Endothelial cell of umbilical vein (primary cell): ENCODE data around the gene PLA2G2D. TPM values are rescaled to one million over a fixed set of nuclear protein-coding genes. Genes with fewer than 3 reads are reported as not detected.

ENCODE experiments used
- BruUV-seq: library from RNA; stranded (reverse); fragments of 400-500 nt; replicated peaks from 2 replicates; lab custom pipeline; 2021; lab: Mats Ljungman, UMichigan
- CTCF ChIA-PET: fragments of 300-600, 350-600 bp; sonication (Branson Sonifier 250); formaldehyde crosslinking; loops from one replicate; lab custom pipeline; 2021; ENCODE audit warnings: antibody characterized with exemption, inconsistent platforms; lab: Charles Lee
- POLR2A ChIA-PET: fragments of 300-600, 350-600 bp; sonication (Branson Sonifier 250); formaldehyde crosslinking; loops from one replicate; lab custom pipeline; 2021; ENCODE audit warnings: antibody characterized with exemption, inconsistent platforms; lab: Charles Lee
- DNase-seq: peaks from one replicate; pipeline ENCODE4 v3.0.0-alpha.2; 2011; ENCODE audit warnings: low read depth, low spot score
- FAIRE-seq: peaks from 2 replicates; lab custom pipeline; 2011; peaks lifted over from hg19 to GRCh38; lab: Jason Lieb, UNC
- H2AFZ ChIP-seq: 2 replicates; pipeline ENCODE4 v1.6.0; 2012; ENCODE audit warnings: low read depth, low read length, control low read depth, inconsistent platforms
- H3K27ac ChIP-seq: 2 replicates; pipeline ENCODE4 v1.5.1; 2011; ENCODE audit warnings: low read depth, mild to moderate bottlenecking, control low read depth, low read length, moderate library complexity; ENCODE audit not compliant: insufficient read depth
- H3K27me3 ChIP-seq, 2 experiments: 2 replicates each; pipeline versions ENCODE4 v1.6.0 to v1.6.1; 2011; ENCODE audit warnings: low read length in 2 of 2, mixed read lengths in 1 of 2; ENCODE audit not compliant: control insufficient read depth in 2 of 2, insufficient read depth in 2 of 2
- H3K36me3 ChIP-seq, 2 experiments: 2 replicates in 1 of 2; 3 replicates in 1 of 2; pipeline ENCODE4 v1.5.1; 2011; ENCODE audit warnings: low read length in 2 of 2, mild to moderate bottlenecking in 1 of 2, moderate library complexity in 1 of 2; ENCODE audit not compliant: control insufficient read depth in 2 of 2, insufficient read depth in 2 of 2; ENCODE audit errors: extremely low read depth in 1 of 2
- H3K4me1 ChIP-seq: 3 replicates; pipeline ENCODE4 v1.5.1; 2011; ENCODE audit warnings: mild to moderate bottlenecking, low read length; ENCODE audit not compliant: control insufficient read depth, insufficient read depth; ENCODE audit errors: extremely low read depth
- H3K4me2 ChIP-seq: 2 replicates; pipeline ENCODE4 v1.6.1; 2011; ENCODE audit warnings: low read length, control low read depth, mixed read lengths; ENCODE audit not compliant: insufficient read depth
- H3K4me3 ChIP-seq, 3 experiments: fragments of 200-600 bp in 1 of 3; sonication (generic), shearing (Covaris generic) in 1 of 3; replicated peaks in 1 of 3; 2 replicates each; pipeline ENCODE4 v1.5.1; 2011 to 2016; ENCODE audit warnings: control low read depth in 3 of 3, low read length in 3 of 3, mild to moderate bottlenecking in 2 of 3, inconsistent platforms in 1 of 3, low read depth in 1 of 3, moderate library complexity in 1 of 3; ENCODE audit not compliant: insufficient read depth in 1 of 3
- H3K79me2 ChIP-seq: 2 replicates; pipeline ENCODE4 v1.6.0; 2012; ENCODE audit warnings: low read length, inconsistent platforms; ENCODE audit not compliant: control insufficient read depth, insufficient read depth
- H3K9ac ChIP-seq: replicated peaks from 2 replicates; pipeline ENCODE3; 2011; ENCODE audit warnings: low read length, control low read depth; ENCODE audit not compliant: insufficient read depth; ENCODE audit errors: extremely low read depth
- H3K9me1 ChIP-seq: replicated peaks from 3 replicates; pipeline ENCODE4 v1.6.0; 2011; ENCODE audit warnings: mild to moderate bottlenecking, low read length; ENCODE audit not compliant: control insufficient read depth, insufficient read depth; ENCODE audit errors: extremely low read depth
- H3K9me3 ChIP-seq: replicated peaks from 2 replicates; pipeline ENCODE4 v1.5.1; 2012; ENCODE audit warnings: low read length, inconsistent platforms; ENCODE audit not compliant: control insufficient read depth, insufficient read depth
- H4K20me1 ChIP-seq: replicated peaks from 2 replicates; pipeline ENCODE3; 2011; ENCODE audit warnings: mild to moderate bottlenecking, low read length; ENCODE audit not compliant: control insufficient read depth, insufficient read depth; ENCODE audit errors: extremely low read depth
- EZH2 ChIP-seq: IDR thresholded peaks from 2 replicates; pipeline ENCODE4 v1.6.1; 2012; ENCODE audit warnings: borderline replicate concordance, low read depth, mild to moderate bottlenecking, moderate library complexity, low read length, inconsistent platforms; ENCODE audit not compliant: severe bottlenecking
- FOS ChIP-seq: IDR thresholded peaks from 2 replicates; pipeline ENCODE4 v1.6.1; 2011; ENCODE audit warnings: mild to moderate bottlenecking, low read length, moderate library complexity, borderline replicate concordance; ENCODE audit not compliant: insufficient read depth
- GATA2 ChIP-seq: IDR thresholded peaks from 2 replicates; pipeline ENCODE4 v1.7.0; 2011; ENCODE audit warnings: low read depth, mild to moderate bottlenecking, moderate library complexity, mixed read lengths, low read length; ENCODE audit not compliant: insufficient read length, insufficient read depth
- JUN ChIP-seq: IDR thresholded peaks from 2 replicates; pipeline ENCODE4 v1.6.1; 2011; ENCODE audit warnings: borderline replicate concordance, low read depth; ENCODE audit not compliant: insufficient read length, insufficient read depth
- MAX ChIP-seq: IDR thresholded peaks from 2 replicates; pipeline ENCODE4 v1.6.1; 2011; ENCODE audit not compliant: insufficient read depth, insufficient read length
- MYC ChIP-seq: IDR thresholded peaks from one replicate; pipeline ENCODE4 v1.6.1; 2011; ENCODE audit warnings: mild to moderate bottlenecking, low read depth, low read length
- POLR2A ChIP-seq: IDR thresholded peaks from 2 replicates; pipeline ENCODE4 v1.6.1; 2012; ENCODE audit warnings: low read depth, mild to moderate bottlenecking, control low read depth, low read length
- POLR2AphosphoS5 ChIP-seq: IDR thresholded peaks from 2 replicates; pipeline ENCODE4 v1.6.1; 2012; ENCODE audit warnings: low read depth, mild to moderate bottlenecking, control low read depth, low read length, moderate library complexity; ENCODE audit not compliant: insufficient read depth
- dilution Hi-C: fragments of 300-500 bp; cut with MboI; formaldehyde crosslinking; loops from one replicate; pipeline ENCODE4 v1.15.0; 2019; ENCODE audit warnings: low sequenced_read_pairs; ENCODE audit not compliant: extremely low pct_ligation_motif_present
- intact Hi-C: fragments of 100-400 bp; cut with micrococcal nuclease; formaldehyde crosslinking; loops from one replicate; pipeline ENCODE4 v1.10.0; 2022
- polyA plus RNA-seq, 4 experiments: library from polyadenylated mRNA; depleted of rRNA in 3 of 4; stranded (reverse) in 3 of 4; unstranded in 1 of 4; fragments of >200 nt; gene quantifications; 2 replicates each; pipeline versions ENCODE4 v1.2.1 to v1.2.3, GENCODE V29; 2011 to 2012; ENCODE audit warnings: missing spikeins in 1 of 4
- total RNA-seq: library from RNA; stranded (reverse); gene quantifications from 2 replicates; pipeline ENCODE4 v1.2.3, GENCODE V29; 2021
- TF ChIP-seq, protein P1 (sequence below), 2 donors: IDR thresholded peaks; 1 replicate in 1 of 2; 2 replicates in 1 of 2; pipeline ENCODE4 v1.5.1; 2011; ENCODE audit warnings: low read length in 2 of 2, mild to moderate bottlenecking in 2 of 2, moderate library complexity in 2 of 2, control low read depth in 1 of 2, inconsistent platforms in 1 of 2, low read depth in 1 of 2; ENCODE audit not compliant: insufficient read depth in 1 of 2; ENCODE audit errors: extremely low read depth in 1 of 2

PLA2G2D gene
- total and polyA plus RNA-seq, 2 donors (not counting 3 experiments of a cell fraction or from before 2014, with no cell fraction given), result not detected

DNA sequence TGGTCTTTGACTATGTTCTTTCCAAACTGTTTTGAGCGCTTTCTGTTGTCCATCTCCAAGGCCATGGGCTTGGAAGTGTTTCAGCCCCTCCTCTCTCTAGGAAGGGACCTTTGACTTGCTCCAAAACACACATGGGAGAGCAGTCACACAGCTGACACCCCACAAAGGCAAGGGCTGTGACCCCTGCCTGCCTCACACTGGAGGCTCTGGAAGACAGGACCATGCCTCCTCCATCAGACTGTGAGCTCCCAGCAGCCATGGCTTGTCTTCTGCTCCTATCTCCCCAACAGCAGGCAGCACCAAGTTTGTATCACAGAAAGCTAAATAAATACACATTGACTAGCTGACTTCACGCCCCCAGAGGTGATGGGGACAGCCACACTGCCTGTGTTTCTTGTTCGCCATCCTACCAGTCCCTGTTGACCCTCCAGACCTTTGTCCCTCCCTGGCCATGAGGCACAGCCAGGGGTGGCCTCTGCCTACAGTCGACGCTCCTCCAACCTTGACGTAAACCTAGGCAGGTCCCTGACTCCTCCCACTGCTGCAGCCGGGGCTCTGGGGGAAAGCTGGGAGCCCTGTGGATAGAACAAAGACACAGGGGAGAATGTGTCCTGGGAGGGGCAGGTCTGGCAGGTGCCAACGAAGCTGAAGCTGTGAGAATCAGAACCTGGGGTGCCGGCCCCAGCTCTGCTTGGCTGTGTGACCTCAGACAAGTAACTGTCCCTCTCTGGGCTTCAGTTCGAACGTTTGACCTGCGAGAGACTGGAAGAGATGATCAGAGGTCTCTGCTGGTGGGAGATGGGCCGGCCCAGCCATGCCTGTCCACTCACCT lies 24.6 kb upstream of the PLA2G2D start:
- Histone ChIP-seq H3K27ac (no peak overlapping the region), H3K4me1 (no peaks in the 10 kb centered on the region), H3K27me3 (no peaks in the 10 kb centered on the region), H3K79me2 (no peaks in the 10 kb centered on the region), H3K9ac (no peak overlapping the region), H3K9me3 (no peaks in the 10 kb centered on the region), H2AFZ (no peak overlapping the region), H4K20me1 (no peaks in the 10 kb centered on the region), H3K36me3 (no peaks in the 10 kb centered on the region), H3K4me2 (no peak overlapping the region), H3K9me1 (no peaks in the 10 kb centered on the region), H3K4me3 (no peak overlapping the region)
- TF ChIP-seq MAX (no peak), GATA2 (no peak), EZH2 (no peak), FOS (no peak), POLR2AphosphoS5 (no peak), JUN (no peak), POLR2A (no peak), MYC (no peak)
- TF ChIP-seq, protein P1, sequence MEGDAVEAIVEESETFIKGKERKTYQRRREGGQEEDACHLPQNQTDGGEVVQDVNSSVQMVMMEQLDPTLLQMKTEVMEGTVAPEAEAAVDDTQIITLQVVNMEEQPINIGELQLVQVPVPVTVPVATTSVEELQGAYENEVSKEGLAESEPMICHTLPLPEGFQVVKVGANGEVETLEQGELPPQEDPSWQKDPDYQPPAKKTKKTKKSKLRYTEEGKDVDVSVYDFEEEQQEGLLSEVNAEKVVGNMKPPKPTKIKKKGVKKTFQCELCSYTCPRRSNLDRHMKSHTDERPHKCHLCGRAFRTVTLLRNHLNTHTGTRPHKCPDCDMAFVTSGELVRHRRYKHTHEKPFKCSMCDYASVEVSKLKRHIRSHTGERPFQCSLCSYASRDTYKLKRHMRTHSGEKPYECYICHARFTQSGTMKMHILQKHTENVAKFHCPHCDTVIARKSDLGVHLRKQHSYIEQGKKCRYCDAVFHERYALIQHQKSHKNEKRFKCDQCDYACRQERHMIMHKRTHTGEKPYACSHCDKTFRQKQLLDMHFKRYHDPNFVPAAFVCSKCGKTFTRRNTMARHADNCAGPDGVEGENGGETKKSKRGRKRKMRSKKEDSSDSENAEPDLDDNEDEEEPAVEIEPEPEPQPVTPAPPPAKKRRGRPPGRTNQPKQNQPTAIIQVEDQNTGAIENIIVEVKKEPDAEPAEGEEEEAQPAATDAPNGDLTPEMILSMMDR (IDR thresholded peaks at IDR 0.05; ENCODE audit: extremely low read depth in 1 of 2, insufficient read depth in 1 of 2, low read depth in 1 of 2, low read length in 2 of 2), result no peak
- dilution Hi-C loops, result no loop called here
- ChIA-PET CTCF (interaction anchor here (1.0 to 1.9 kb wide), 3 partner anchors 9 to 44 kb away, joined by 3 to 13 read pairs (median 3); no protein-coding TSS in a partner anchor), POLR2A (no interaction called here)
- FAIRE-seq (no peak), DNase-seq (no peak)
- intact Hi-C loops, result no loop called here
- no TSS peak for BruUV-seq
